Measurements from ENCODE around the gene UBE2G1.

UBE2G1 gene

DNA sequence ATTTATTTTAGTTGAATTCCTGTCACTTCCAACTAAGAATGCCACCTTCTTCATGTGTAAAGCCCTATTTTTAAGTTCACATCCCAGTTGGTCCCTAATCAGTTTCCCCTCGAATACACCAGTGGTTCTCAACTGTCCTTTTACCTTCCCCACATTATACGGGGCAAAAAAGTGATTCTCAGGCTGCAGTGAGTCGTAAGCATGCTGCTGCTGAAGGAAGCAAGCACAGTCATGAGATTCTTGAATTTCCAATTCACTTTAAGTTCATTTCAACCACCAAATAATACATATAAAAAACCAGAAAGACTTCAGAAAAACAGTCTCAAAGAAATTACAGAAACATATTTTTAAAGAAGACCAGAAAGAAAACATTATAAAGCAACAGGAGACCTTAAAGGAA, 47.9 kb downstream of the UBE2G1 start:
- TF ChIP-seq ZFX (IDR thresholded peaks at IDR 0.05): no peak
- TF ChIP-seq, protein P1, sequence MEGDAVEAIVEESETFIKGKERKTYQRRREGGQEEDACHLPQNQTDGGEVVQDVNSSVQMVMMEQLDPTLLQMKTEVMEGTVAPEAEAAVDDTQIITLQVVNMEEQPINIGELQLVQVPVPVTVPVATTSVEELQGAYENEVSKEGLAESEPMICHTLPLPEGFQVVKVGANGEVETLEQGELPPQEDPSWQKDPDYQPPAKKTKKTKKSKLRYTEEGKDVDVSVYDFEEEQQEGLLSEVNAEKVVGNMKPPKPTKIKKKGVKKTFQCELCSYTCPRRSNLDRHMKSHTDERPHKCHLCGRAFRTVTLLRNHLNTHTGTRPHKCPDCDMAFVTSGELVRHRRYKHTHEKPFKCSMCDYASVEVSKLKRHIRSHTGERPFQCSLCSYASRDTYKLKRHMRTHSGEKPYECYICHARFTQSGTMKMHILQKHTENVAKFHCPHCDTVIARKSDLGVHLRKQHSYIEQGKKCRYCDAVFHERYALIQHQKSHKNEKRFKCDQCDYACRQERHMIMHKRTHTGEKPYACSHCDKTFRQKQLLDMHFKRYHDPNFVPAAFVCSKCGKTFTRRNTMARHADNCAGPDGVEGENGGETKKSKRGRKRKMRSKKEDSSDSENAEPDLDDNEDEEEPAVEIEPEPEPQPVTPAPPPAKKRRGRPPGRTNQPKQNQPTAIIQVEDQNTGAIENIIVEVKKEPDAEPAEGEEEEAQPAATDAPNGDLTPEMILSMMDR (conservative IDR thresholded peaks at IDR 0.05): no peak
- no peak overlapping the region for H3K27ac ChIP-seq

DNA sequence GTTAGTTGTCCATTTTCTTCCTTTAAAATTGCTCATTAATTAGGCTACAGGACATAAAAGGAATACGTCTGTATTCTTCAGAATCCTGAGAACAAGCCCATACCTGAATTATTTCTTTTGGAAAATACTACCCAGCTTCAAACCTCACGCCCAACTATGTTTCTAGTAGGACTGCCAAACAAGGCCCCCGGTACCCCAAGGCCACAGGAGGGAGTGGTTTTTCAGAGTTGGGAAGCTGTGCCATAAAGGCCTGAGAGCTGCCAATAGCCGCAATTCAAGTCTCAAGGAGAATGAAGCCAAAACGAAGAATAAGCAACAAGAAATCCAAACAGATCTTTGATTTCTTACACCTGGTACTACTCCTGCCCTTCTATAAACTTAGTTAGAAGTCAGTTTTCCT, 48.3 kb downstream of the UBE2G1 start:
- no peak for TF ChIP-seq ZFX (IDR thresholded peaks at IDR 0.05)
- TF ChIP-seq, protein P1 (conservative IDR thresholded peaks at IDR 0.05): no peak
- no peak overlapping the region for H3K27ac ChIP-seq

- no peak overlapping the region; the same call in 1 of the 2 replicates for H3K27ac ChIP-seq
- TF ChIP-seq ZFX (IDR thresholded peaks at IDR 0.05): no peak
- TF ChIP-seq, protein P1 (conservative IDR thresholded peaks at IDR 0.05): no peak
These were observed 48.9 kb downstream of the UBE2G1 start for GRCh38 chr17:4317610-4318009.

GRCh38 chr17:4316648-4317047, 49.8 kb downstream of the UBE2G1 start:
- H3K27ac ChIP-seq: peak overlapping the region; percentile 2; the same call in 1 of the 2 replicates
- TF ChIP-seq, protein P1 (conservative IDR thresholded peaks at IDR 0.05): no peak
- no peak for TF ChIP-seq ZFX (IDR thresholded peaks at IDR 0.05)

DNA sequence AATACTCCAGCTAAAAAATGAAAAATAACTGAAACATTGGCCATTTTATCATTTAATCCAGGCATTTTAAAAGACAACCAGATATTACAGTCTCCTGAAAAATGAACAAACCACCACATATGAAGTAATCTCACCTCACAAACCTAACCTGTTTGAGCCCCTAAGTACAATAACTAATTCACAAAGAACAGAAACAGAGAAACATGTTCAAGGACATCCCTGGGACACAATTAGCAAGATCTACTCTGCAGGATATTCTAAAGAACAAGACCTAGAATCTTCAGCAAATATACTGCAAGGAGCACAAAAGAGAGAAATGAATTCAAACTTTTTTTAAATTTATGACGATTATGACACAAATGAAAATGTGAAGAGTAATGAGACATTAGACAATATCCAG, 51.9 kb downstream of the UBE2G1 start:
- no peak overlapping the region for H3K27ac ChIP-seq
- TF ChIP-seq, protein P1 (conservative IDR thresholded peaks at IDR 0.05): no peak
- TF ChIP-seq ZFX (IDR thresholded peaks at IDR 0.05): no peak

DNA sequence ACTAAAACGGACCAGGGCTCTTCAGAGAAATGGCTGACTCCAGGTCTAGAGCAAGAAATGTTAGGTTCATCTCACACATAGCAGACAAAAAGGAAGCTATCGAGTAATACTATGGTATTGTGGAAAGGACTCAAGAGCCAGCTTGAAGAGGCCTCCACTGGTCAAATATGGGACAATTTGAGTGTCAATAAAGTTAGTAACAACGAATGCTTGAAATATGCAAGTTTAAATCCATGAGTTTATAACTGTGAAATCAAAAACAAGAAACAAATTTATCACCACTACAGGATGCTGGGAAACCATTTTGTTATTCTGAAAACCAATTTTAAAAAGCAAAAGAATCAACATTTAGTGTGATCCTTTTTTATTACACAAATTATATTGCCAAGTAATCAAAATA, 52.3 kb downstream of the UBE2G1 start:
- H3K27ac ChIP-seq: no peak overlapping the region
- TF ChIP-seq, protein P1 (conservative IDR thresholded peaks at IDR 0.05): no peak
- TF ChIP-seq ZFX (IDR thresholded peaks at IDR 0.05): no peak

GRCh38 chr17:4313221-4314114, 53.0 kb downstream of the UBE2G1 start:
- H3K27ac ChIP-seq: no peak overlapping the region
- TF ChIP-seq, protein P1 (conservative IDR thresholded peaks at IDR 0.05): no peak
- TF ChIP-seq ZFX (IDR thresholded peaks at IDR 0.05): no peak

Measured in C4-2B (cell line).